Stimulated activated CD8-positive, alpha-beta memory T cell treated with anti-CD3 and anti-CD28 coated beads, Interleukin-7, amount 100 ng/mL, for 24 hours (primary cell): ENCODE measurements around the gene SMG7.

Source experiments
- DNase-seq: peaks from one replicate; pipeline ENCODE4 v3.0.0-alpha.2; 2020; ENCODE audit warnings: low read depth

Gene SMG7

DNA sequence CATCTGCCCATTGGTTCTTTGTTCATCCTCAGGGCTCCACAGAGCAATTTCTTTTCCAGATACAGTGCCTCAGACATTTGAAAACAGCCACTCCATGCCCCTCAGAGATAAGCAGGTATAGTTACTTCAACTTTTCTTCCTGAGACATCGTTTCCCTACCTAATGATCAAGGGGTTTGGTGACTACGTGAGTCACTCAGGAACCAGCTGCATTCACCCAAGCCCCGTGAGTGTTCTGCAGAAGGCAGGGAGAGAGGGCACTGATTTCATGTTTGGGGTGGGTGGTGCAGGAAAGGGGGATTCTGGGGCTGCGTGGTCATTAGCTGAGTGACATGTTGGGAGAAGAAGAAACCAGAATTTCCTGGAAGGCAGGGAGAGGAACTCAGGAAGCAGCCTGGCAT is 93.0 kb downstream of the SMG7 start:
- DNase-seq, result no peak

DNA sequence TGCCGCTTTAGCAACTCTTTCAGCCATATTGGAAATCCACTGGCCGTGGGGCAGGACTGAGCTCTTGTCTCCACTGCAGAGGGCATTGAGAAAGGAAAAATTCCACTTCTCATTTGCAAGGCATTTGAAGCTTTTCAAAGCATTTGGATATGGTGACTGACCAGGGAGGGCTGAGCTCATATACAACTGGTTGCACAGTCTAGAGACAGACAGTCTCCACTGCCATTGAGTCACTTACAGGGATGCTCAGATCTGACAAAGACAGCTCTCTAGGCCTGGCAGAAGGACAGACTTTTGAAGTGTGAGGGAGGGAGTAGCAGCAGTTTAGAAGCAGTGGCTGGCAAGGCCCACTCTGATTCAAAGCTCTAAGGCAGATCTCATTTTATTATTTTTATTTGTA is 93.7 kb downstream of the SMG7 start:
- DNase-seq, result no peak

DNA sequence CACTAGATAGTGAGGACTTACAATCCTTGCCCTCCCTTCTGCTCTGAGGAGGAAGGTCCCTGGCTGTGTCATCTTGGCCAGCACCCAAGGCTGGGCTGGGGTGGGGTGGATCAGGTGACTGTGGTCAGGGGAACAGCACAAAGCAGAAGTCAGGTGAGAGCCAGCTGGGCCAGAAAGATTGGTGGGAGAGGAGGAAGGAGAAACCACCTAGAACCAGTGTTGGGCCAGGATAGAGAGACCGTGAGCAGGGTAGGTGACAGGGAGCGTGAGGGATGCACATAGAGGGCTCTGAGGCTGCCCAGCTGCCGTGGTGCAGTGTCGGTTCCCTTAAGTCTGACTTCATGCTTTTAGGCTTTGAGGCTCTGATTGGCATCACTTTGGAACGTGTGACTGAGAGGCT is 95.3 kb downstream of the SMG7 start:
- no peak for DNase-seq

DNA sequence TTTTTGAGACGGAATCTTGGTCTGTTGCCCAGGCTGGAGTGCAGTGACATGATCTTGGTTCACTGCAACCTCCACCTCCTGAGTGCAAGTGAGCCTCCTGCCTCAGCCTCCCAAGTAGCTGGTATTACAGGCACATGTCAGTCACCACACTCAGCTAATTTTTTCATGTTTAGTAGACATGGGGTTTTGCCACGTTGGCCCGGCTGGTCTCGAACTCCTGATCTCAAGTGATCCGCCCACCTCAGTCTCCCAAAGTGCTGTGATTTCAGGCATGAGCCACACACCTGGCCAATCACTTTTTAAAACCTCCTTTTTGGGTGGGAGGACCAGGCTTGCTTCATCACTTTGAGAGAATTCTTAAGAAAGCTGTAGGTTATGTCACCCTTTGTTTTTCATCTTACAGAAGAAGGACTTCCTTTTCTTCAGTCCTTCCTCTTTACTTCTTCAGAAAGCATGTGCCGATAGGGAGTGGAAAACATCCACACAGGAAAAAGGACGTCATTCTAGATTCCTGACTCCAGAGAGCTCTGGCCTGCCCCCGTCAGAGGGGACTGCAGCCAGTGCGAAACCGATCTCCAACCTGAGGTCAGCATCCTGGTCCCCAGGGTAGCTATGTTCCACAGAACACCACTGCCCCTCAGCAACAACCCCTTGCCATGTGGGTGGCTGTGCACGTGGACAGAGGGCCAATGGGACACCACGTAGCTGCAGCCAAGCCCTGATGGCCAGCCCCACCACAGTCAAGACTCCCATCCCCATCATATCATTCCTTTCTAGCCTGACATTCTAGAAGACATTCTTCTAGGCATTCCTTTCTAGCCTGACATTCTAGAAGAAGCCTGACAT is 96.1 kb downstream of the SMG7 start:
- no peak for DNase-seq

DNA sequence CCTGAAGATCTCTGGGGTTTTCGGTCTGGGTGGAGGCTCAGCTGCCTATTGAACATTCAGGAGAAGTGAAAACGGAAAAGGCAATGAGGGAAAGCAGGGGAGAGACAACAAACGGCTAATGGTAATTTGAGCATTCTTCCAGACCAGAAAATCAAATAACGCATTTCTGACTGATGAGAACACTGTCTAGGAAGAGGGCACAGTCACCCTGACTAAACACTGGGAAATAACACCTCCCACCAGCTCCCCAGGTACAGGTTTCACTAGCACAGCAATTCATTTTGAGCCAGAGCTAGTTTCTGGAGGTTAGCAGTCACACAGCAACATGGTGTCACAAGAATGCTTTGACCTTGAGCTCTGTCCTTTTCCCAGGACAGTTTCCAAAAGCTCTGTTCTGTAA is 96.8 kb downstream of the SMG7 start:
- no peak for DNase-seq

DNA sequence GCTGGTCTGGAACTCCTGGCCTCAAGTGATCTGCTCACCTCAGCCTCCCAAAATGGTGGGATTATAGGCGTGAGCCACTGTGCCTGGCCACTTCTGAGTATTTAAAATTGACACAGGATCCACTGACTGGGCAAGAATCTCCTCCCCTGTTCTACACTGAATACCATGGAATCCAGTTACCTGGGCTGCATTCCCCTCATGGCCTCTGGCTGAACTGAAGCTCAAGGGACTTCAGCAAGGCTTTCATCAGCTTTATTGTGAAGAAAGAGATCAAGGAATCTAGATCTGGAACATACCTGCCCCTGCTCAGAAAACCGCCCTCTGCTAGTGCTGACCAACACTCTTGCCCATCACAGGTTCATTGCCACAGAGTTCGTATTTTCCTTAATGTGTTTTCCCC is 97.5 kb downstream of the SMG7 start:
- DNase-seq, result no peak

DNA sequence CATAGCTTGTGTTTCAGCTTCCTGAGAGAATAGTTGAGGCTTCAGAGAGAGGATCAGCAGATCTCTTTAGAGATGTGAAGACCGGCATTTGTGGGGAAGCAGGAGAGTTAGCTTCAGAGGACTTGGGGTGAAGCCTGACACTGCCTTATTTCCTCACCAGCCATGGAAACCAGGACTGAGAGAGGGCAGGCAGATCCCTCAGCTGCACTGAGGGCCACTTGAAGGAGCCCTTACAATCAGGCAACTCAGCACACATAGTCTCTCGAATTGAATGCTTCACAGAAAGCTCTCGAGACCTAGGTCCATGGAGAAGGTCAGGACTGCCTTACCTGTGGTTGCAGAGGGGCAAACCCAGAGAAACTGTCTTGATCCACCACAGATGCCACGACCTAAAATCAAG is 98.2 kb downstream of the SMG7 start:
- DNase-seq, result no peak

DNA sequence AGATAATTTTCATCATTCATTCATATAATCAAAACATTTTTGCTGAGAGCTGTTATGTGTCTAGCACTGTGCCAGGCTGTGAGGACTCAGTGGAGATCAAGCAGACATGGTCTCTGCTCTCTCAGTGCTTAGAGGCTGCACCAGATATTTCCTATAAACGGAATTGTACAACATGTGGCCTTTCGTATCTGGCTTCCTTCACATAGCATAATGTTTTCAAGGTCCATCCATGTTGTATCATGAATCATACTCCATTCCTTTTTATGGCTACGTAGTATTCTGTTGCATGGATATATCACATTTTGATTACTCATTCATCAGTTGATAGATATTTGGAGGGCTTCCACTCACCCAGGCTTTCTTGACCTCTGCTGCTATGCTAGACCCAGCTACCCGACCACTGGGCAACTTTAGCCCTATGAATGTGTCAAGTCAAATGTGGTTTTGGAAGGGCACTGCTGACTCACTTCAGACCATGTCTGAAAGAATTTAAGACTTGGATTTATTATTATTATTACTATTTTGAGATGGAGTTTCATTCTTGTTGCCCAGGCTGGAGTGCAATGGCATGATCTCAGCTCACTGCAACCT is 99.5 kb downstream of the SMG7 start:
- DNase-seq, result no peak

DNA sequence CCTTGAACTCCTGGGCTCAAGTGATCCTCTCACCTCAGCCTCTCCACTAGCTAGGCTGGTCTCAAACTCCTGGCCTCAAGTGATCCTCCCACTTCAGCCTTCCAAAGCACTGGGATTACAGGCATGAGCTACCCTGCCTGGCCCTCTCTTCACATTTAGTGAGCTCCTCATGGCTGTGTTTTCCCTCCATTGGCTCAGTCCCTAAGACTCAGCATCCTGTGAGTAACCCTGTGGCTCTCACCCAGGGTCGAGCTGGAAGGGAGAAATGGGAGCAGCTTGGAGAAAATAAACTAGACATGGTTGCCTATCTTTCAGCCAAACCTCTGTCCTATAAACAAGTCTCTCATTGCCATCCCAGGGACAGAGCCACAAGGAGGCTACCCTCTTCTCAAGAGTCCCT is 100.4 kb downstream of the SMG7 start:
- DNase-seq, result no peak

DNA sequence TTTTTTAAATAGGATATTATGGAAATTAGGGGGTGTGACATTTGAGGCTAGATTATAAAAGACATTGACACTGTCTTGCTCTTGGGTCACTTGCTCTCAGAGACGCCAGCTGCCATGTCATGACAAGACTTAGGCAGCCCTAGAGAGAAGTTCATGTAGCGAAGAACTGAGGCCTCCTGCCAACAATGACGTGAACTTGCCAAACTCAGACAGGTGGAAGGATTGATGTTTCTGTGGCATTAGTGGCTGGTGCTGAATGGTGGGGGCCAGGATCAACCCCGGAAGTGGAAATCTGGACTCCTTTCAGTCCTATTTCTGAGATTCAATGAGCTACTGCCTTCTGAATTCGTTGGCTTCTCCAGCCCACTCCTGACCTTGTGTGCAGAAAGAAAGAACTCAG is 103.3 kb downstream of the SMG7 start:
- DNase-seq, result no peak

DNA sequence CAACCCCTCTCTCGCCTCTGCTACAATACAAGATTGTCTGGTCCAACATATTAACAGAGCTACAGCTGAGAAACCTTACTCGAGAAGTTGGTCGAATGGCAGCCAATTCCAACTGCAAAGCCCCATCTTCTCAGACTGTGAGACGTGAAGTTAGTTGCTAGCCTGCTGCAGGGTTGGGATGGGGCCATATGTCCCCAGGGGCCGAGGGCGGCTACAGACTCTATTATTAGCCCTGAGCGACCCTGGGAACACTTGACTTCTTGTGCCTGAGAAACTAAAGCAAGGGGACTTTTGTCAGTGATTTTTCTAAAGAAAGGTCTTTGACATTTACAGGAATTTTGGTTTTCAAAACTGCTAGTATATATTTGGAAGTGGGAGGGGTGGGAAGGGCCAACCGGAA is 104.2 kb downstream of the SMG7 start:
- no peak for DNase-seq

DNA sequence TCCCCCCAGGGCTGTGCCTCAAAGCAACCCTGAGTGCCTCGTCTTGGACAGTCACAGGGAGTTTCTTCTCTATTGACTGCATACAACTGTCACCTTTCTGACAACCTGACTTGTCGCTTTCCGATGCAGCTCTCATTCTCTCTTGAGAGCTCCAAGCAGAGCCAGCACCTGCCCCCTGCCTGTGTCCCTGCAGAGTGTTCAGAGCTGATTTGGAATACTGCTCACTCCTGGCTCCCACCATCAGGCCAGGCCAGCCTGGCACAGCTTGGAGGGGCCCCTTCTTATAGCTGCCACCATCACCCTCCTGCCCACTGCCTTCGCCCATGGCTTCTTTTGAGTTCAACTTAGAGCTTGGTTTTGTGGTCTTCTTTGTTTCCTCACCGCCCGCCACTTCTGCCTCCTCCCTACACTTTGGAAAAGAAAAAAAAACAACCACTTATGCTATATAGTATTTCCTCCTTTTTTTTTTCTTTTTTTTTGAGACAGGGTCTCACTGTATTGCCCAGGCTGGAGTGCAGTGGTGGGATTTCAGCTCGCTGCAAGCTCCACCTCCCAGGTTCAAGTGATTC is 105.7 kb downstream of the SMG7 start:
- DNase-seq, result no peak

DNA sequence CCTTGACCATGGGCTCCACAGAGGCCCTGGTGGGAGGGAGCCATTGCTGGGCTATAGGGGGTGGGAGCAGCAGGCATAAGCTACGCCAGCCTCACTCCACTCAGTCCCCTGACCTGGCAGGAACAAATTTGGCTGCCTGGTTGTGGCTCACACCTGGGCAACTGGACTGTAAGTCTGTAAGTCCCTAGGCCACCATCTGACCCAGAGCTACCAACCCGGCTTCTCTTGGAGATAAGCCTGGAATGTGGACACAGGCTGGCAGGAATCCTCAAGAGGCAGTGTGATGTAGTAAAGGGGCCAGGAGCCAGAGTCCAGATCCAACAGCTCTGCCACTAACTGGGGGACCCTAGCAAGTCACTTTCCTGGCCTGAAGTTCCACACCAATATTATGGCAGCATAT is 106.6 kb downstream of the SMG7 start:
- DNase-seq, result no peak

DNA sequence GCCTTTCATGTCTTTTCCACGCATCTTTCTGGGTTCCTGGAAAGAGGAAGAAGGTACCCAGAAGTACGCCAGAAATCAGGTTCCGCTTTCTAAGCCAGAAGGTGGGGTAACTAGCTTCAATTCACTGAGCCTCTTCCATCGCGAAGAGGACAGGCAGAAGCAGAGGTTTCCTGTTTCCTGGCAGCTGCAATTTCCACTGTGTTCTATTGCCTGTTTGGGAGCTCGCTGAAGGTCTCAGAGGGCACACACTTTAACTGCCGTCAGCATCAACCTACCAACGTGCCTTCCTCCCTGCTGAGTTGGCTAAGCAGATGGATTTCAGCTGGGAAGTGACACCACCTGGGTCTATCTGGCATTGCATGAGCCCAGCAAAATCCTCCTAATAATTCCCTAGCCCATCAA is 108.0 kb downstream of the SMG7 start:
- no peak for DNase-seq

DNA sequence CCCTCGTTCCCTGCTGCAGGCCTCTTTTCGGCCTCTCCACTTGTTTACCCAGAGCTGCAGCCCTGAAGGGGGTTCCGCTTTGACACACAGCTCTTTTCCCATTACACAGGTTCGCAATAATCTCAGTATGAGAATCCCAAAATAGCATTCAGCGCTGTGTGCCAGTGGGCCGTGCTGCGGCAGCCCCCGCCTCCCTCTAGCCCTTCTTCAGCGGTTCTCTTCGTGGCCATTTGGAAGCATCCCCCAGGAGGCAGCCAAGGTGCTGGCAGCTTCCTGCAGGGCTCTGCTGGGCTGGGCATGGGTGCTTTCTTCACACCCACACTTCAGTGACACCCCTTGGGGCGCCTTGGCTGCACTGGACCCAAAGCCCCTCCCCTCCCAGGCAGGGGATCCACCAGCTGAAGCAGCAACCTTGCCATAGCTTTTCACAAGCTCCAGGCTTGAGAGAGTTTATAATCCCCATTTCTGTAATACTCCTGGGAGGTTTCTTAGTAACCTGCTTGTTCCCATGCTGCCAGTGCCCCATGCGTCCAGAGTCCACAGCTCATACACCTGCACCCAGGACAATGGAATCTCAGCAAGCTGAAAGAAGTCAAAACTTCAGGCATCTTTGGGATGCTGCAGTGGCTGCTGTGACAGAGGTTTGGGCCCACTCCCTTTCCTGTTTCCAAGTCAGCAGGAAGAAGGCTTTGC is 109.9 kb downstream of the SMG7 start:
- DNase-seq, result no peak

DNA sequence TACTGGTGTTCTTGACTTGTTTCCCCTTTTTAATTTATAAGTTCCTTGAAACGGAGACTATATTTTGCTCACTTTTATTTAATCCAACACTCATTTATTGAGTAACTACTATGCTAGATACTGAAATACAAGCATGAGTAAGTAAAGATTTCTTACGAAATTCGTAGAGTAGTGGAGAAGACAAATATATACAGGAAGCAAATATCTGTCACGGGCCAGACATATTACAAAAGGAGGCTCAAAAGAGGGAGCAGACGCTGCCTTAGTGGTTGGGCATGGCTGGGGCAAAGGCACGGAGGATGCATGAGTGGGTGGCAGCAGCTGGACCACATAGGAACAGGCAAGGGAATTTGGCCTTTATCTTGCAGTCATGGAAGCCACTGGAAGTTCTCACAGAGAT is 111.2 kb downstream of the SMG7 start:
- DNase-seq, result no peak

DNA sequence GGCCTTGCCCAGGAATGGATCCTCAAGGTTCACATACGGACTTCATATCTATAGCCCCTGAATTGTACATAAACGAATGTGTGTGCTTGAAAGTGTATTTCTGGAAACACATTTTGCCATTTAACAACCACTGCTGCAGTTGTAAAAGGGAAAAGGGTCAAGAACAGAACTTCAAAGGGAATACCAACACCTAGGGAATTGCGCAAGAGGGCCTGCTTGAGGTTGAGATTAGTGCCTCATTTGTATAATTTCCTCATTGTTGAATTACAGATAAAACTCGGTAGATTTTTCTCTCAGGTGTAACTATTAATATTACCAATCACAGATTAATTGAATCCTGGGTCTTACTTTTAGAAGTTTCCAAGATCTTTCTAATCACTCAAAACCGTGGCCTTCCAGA is 111.8 kb downstream of the SMG7 start:
- DNase-seq, result no peak

DNA sequence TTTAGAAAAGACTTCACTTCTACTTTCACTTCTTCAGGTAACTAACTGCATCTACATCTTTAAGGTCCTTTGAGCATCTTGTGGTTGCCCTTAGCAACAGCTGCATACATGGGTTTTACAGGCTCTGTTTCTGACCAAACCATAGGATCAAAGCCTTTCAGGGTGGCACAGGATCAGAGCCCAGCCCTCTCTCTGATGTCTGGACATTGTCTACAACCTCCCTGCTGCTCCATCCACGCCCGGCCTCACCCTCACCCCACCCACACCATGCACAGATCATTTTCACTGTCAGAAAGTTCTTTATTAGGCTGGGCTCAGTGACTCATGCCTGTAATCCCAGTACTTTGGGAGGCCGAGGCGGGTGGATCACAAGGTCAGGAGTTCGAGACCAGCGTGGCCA is 112.7 kb downstream of the SMG7 start:
- DNase-seq, result no peak

DNA sequence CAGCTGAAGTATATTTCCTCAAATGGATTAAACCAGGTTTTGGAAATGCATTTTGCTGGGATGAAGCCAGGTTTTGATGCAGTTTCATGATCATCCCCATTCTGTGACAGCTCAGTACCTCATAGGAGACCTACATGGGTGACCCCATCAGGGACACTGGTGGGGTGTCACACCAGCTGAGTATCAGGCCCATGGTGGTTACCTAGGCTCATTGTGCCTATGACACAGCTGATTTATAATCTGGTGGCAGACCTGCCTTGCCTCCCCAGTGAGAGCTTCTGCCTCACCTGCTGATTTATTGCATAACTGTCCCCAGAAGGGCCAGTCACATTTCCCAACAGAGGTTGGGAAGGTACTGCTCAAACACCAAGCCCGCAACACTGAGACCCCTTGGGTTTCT is 114.2 kb downstream of the SMG7 start:
- no peak for DNase-seq

DNA sequence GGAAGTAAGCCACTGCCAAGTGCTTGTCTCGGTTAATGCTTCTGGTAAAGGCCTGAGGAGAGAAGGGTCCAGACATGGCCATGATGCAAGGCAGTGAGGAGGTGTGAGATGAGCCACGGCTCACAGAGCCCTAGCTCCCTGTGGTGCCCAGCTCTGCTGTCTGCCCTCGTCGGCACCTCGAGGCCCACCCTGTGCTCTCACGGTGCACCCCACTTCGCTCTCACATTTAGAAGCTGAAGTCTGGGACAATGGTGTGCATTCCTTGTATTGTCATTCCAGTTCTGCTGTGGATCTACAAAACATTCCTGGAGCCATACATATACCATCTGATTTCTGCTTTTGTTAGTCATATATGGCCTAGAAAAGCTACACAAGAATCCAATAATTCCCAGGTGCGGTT is 114.6 kb downstream of the SMG7 start:
- no peak for DNase-seq

DNA sequence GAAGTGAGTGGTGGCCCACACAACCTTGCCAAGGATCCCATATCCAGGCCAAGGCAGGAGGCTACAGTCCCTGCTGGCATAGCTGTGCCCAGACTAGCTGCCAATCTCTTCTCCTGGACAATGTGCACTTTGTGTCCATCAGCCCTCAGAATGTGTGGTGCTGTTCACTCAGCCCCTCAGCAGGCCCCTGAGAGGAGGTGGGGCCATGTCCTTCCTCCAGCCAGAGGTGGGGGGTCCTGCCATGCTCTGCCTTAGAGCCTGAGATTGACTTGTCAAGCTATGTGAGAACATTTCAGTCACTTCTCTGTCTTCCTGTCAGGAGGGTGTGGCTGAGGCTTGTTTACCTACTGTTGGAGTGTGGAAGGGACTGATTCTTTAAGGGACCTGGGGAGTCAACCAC is 116.5 kb downstream of the SMG7 start:
- no peak for DNase-seq

DNA sequence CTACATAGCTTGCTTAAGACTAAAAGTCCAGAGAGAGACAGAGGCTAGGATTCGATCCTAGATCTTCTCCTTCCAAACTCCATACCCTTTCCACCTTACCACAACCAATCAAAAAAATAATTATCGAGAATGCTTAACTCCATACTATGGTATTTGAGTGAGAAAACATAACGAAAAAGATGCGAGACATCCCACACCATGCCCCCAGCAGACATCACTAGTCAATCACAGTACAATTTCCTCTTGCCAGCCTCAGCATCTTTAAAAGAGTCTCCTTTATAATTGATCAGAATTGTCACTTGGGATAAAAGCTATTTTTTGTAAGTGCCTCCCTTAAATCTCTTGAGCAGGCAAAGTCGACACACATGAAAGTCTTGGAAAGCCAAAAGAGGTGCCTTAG is 117.1 kb downstream of the SMG7 start:
- no peak for DNase-seq

DNA sequence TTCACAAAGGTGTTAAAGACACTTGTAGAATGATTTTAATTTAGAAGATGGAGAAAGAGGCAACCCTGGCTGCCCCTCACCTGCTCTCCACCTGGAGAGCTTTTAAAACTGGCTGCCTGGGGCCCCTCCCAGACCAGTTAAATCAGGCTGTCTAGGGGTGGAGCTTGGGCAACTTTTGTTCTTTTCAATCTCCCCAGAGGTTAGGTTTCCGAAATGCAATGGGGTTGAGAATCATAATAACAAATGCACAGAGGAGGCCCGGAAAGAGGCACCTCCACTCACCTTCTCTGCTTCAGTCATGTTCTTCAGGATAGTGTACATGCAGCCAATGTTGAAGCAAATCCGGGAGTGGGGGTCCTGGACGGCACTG is 117.6 kb downstream of the SMG7 start:
- DNase-seq, result no peak
